H1 (cell line): ENCODE results near the gene ABHD15. TPM values are rescaled to one million over a fixed set of nuclear protein-coding genes. Genes with fewer than 3 reads are reported as not detected.

Experiments used
- RAD21 ChIP-seq, 2 experiments: IDR thresholded peaks in 1 of 2; conservative IDR thresholded peaks in 1 of 2; 2 replicates each; pipeline ENCODE4 v1.6.1; 2011; ENCODE audit warnings: low read depth in 2 of 2, low read length in 2 of 2, improper control_type of control experiment in 1 of 2, inconsistent platforms in 1 of 2, mild to moderate bottlenecking in 1 of 2, moderate library complexity in 1 of 2
- SP1 ChIP-seq: IDR thresholded peaks from 2 replicates; pipeline ENCODE4 v1.6.1; 2011; ENCODE audit warnings: low read depth, low read length
- SUZ12 ChIP-seq: fragments of 200-600 bp; sonication (generic); IDR thresholded peaks from 2 replicates; pipeline ENCODE4 v1.6.1; 2012; ENCODE audit warnings: mild to moderate bottlenecking, inconsistent platforms, low read length, moderate library complexity, mixed read lengths
- polyA plus RNA-seq, 7 experiments: library from polyadenylated mRNA; depleted of rRNA in 3 of 7; stranded (reverse) in 5 of 7; unstranded in 2 of 7; fragments of >200 nt in 5 of 7; fragments of 200-250 nt in 2 of 7; gene quantifications; 1 replicate in 5 of 7; 2 replicates in 1 of 7; 4 replicates in 1 of 7; pipeline versions ENCODE4 v1.2.1 to v1.2.3, GENCODE V29; 2011 to 2013; ENCODE audit warnings: missing spikeins in 2 of 7, mixed read lengths in 2 of 7
- total RNA-seq: library from RNA; stranded (reverse); fragmentation: NEBNext Ultra II Directional; extraction: Animal tissue kit (Norgen Biotek cat#: 25700); gene quantifications from 2 replicates; pipeline ENCODE4 v1.2.1, GENCODE V29; 2021

ABHD15 gene
- total and polyA plus RNA-seq, 2 of the 8 experiments (the other 6 are each of a cell fraction or from before 2014, with no cell fraction given) = 0.88 to 1.7 TPM

DNA sequence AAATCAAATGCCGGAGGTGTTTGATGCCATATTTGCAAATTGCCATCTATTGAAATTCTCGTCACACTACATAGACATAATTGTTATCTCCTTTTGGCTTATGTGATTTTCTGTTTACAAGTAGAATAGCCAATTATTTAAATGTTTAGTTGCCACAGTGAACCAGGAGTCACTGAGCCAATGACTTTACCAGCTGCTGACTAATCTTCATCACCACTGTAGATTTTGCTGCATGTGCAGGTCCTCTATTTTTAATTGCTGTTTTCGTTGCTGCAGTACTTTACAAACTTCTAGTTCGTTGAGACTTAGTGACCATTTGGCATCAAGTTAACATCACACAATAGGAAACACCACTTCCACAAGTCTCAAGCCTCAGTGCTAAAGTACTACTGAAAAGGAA, 22.8 kb downstream of the ABHD15 start (continued):
- TF ChIP-seq SUZ12 (no peak), RAD21 (IDR thresholded peaks at IDR 0.05 in 1 of 2, conservative IDR thresholded peaks at IDR 0.05 in 1 of 2; ENCODE audit: low read depth in 2 of 2, low read length in 2 of 2) (no peak), SP1 (no peak)
